GM21529 (cell line): Measurements from ENCODE around the gene MATK.
"Not testable (repeated sequence)": the region's sequence is repeated elsewhere in the genome, so short reads cannot be mapped to it uniquely, and the experiment has no call there.

ENCODE experiments used
- ATAC-seq: cut with Tn5 transposase; IDR thresholded peaks from one replicate; pipeline ENCODE4 v1.9.1; 2021; ENCODE audit not compliant: unreplicated experiment

The MATK gene

DNA sequence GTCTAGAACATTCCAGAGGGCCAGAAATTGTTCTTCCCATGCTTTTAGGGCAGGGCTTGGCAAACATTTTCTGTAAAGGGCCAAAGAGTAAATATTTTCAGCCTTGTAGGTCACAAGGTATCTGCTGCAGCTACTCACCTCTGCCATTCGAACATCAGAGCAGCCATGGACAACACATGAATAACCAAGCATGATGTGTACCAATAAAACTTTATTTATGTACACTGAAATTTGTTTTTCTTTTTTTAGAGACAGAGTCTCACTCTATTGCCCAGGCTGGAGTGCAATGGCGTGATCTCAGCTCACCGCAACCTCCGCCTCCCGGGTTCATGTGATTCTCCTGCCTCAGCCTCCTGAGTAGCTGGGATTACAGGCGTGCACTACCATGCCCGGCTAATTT, 28.5 kb downstream of the MATK start:
- ATAC-seq = not testable (repeated sequence)

DNA sequence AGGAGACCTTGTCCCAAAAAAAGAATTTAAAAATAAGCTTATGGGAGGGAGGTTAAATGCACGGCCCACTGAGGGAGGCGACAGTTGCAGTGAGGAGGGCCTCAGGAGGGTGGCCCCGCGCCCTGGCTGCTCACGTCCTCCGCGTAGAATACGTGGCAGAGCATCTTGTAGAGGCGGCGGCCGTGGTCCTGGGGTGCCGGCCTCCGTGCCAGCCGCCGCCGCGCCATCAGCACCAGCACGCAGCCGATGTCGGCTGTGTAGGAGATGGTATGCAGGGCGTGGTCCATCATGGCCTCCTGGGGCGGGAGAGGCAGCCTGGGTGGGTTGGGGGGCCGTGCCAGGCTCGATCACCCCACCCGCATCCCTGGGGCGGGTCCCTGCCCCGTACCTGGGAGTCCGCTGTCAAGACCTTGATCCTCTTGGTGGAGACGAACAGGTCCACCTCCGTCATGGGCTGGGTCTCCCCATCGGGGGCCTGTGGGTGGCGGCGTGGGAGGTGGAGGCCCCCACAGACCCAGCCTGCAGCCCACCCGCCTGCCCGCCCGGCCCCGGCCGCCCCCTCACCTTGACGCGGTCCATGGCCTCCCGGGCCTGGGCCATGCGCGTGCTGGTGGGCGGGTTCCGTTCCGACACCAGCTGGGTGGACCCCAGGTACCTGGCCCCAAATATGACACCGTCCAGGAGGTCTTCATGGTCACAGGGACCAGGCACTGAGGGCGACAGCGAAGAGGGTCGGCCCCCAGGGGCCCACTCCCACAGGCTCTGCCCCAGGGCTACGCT, 32.4 kb downstream of the MATK start:
- ATAC-seq = no peak

DNA sequence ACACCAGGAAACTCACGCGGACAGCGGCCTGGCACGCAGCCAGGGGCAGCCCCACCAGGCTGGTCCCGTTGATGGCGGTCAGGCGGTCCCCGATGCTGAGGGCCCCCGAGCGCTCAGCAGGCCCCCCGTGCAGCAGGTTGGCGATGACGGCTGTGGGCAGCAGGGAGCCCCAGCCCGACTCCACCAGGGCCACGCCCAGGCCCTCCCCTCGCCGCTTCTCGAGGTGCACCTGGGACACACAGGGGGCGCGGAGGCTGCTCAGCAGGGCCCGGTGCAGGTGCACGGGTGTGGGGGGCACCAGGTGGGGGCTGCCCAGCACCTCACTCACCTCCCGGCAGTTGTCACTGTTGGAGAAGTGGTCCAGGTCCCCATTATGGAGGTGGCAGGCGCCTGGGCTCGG, 33.7 kb downstream of the MATK start:
- no peak for ATAC-seq

DNA sequence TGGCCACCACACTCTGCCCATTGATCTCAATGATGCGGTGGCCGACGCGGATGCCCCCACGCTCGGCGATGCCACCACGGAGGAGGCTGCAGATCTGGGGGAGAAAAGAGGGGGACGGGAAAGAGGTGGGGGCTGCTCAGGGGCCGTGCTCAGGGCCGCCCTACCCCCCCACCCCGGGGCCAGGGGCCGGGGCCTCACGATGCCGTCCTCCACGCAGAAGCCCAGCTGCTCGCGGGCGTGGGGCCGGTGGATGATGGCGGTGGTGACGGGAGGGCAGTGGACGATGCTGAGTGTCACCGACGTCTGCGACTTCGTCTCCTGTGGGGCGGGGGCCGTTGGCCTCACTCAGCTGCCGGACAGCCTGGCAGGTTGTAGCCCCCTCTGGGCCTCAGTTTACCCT, 34.9 kb downstream of the MATK start:
- no peak for ATAC-seq

DNA sequence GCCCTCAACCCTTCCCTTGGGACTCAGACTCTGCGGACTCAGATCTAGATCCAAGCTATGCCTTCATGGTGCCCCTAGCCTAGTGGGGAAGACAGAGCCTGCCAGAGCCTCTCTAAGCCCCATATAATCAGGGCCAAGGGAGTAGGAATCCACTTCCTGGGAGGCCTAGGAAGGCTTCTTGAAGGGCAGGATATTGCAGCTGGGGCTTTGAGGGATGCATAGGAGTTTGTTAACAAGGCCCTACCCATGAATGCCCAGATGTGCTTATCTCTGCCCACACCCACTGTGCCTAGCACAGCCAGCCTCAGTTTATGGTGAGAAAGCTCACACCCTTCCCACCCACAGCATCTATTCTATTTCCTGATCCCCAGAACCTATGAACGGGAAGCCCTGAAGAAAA, 36.0 kb downstream of the MATK start:
- ATAC-seq = no peak

DNA sequence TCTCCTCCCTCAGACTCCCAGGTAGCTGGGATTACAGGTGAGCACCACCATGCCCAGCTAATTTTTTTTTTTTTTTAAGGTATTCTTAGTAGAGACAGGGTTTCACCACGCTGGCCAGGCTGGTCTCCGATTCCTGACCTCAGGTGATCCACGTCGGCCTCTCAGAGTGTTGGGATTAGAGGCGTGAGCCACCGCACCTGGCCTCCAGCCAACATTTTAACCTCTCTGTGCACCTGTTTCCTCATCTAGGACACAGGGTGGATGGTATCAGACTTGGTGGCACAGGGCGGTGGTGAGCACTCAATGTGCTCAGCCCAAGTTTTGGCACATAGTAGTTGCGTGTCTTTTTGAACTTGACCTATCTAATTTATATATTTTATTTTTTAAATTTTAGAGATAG, 37.2 kb downstream of the MATK start:
- ATAC-seq = no peak

DNA sequence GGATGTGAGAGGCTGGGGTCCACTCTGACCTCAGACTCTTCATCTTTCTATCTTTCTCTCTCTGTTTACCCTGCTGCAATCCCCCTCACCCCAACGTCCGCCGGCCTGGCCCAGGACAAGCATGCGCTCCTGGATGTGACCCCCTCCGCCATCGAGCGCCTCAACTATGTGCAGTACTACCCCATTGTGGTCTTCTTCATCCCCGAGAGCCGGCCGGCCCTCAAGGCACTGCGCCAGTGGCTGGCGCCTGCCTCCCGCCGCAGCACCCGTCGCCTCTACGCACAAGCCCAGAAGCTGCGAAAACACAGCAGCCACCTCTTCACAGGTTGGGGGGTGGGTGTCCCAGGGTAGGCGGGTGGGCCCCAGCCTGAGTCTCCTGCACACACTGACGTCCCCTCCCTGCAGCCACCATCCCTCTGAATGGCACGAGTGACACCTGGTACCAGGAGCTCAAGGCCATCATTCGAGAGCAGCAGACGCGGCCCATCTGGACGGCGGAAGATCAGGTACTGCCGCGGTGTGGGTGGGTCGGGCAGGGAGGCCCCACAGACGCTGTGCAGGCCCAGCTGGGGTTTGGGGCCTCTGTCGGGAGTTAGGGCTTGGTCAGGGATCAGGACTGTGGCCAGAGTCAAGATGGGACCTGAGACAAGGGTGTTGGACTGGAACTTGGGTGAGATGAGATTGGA, 39.7 kb downstream of the MATK start:
- ATAC-seq = no peak

DNA sequence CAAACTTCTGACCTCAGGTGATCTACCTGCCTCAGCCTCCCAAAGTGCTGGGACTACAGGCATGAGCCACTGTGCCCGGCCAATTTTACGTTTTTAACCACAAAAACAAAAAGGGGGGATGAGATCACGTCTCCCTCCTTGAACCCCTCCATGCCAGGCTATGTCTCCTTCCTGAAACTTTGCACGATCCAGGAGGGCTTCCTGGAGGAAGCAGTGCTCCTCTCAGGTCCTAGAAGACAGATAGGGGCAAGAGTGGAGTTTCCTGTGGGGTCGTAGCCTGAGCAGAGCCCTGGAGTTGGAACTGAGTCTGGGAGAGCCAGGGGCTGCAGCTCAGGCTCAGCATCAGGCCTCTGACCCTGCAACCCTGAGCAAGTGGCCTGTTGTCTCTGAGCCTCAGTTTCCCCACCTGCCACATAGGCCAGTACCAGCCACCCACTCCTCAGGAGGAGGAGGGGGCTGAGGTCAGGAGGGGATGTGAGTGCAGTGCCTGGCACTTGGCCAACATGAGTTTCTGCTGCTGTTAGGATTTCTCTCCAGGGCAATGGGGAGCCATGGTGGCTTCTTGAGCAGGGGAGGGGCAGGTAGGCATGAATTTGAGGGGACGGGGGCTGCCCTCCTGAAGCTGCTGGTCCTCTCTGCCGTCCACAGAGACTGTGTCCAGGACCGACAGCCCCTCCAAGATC, 40.7 kb downstream of the MATK start:
- ATAC-seq = no peak

DNA sequence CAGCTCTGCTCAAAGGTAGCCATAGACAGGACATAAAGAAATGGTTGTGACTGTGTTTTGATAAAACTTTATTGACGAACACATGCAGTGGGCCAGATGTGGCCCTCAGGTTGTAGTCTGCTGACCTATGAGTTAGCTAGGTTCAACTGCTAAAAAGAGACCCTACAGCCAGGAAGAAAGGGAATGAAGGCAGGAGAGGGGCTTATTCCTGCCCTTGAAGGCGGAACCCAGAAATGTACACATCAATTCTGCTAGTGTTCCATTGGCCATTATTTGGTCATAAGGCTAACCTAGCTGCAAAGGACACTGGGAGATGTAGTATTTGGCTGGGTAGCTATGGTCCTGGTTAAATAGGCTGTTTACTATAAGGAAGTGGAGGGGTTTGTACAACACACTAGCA, 42.7 kb downstream of the MATK start:
- ATAC-seq = no peak

DNA sequence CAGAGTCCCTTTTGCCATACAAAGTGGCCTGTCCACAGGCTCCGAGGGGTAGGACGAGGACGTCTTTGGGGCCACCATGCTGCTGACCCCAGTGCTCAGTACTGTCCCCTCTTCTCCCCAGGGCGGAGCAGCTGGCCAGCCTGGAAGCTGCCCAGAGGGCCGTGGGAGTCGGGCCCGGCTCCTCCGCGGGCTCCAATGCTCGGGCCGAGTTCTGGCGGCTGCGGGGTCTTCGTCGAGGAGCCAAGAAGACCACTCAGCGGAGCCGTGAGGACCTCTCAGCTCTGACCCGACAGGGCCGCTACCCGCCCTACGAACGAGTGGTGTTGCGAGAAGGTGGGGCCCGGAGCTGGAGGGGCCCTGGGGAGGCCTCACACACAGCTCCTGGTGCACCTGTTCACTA, 45.8 kb downstream of the MATK start:
- no peak for ATAC-seq

DNA sequence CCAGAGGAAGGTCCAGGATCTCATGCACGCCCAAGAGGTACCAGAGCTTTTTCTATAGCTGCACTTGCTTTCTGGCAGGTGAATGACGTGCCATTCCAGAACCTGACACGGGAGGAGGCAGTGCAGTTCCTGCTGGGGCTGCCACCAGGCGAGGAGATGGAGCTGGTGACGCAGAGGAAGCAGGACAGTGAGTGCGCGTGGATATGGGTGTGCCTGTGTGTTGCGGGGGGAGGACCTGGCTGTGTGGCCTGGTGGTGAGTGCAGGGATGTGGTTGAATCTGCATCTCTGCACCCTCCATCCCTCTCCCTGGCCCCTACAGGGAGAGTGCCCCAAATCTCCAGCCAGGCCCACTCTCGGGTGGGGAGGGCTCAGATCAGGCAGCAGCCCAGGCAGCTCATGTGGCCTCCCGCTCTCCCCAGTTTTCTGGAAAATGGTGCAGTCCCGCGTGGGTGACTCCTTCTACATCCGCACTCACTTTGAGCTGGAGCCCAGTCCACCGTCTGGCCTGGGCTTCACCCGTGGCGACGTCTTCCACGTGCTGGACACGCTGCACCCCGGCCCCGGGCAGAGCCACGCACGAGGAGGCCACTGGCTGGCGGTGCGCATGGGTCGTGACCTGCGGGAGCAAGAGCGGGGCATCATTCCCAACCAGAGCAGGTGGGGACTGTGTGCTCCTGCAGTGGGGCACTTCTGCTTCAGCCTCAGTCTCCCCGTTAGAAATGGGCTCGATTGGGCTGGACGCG, 47.5 kb downstream of the MATK start:
- ATAC-seq = no peak

DNA sequence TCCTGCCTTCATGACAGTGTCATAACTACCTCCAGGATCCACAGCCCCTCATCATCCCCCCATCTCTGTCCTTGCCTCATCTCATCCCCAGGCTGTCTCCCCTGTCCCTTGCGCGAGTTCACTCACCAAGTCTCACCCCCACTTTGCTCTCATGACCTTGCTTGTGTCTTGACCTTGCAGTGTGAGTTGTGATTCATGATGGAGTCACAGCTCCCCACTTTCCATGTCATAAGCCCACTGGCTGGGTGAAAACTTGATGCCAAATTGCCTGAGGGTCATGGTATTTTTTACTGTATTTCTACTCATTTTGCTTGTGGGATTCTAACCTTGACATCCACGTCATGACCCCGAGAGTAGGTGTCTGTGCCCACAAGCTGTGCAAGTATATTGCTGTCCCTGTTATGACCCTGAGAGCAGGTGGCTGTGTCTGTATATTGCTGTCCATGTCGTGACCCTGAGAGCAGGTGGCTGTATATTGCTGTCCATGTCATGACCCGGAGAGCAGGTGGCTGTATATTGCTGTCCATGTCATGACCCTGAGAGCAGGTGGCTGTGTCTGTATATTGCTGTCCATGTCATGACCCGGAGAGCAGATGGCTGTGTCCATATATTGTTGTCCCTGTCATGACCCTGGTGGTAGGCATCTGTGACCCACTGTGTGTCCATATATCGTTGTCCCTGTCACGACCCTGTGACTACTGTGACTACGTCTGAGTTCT, 48.5 kb downstream of the MATK start:
- ATAC-seq = no peak

DNA sequence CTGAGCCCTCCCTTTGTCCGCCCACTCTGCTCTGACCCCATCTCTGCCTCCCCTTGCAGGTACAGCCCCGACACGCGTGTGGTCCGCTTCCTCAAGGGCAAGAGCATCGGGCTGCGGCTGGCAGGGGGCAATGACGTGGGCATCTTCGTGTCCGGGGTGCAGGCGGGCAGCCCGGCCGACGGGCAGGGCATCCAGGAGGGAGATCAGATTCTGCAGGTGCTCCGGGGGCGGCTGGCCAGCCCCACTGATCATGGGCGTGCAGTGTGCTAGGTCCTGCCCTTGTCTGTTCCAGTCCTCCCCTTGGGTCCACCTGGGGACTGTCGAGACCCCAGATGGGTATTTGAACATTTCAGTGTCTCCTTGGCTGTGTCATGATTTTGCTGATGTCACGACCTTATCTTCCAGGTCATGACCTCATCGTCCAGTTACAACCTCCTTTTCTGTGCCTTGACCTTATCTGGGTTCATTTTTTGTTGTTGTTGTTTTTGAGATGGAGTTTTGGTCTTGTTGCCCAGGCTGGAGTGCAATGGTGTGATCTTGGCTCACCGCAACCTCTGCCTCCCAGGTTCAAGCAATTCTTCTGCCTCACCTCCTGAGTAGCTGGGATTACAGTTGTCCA, 50.0 kb downstream of the MATK start:
- ATAC-seq = no peak

DNA sequence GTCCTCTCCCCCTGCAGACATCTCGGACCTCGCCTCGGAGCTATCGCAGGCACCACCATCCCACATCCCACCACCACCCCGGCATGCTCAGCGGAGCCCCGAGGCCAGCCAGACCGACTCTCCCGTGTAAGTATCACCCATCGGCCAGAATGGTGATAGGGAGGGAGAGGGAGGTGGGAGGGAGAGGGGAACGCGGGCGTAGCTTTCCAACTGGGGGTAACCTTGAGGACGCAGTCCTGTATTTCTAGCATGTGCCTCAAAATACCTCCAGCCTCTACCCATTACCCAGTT, 51.9 kb downstream of the MATK start:
- ATAC-seq = no peak

DNA sequence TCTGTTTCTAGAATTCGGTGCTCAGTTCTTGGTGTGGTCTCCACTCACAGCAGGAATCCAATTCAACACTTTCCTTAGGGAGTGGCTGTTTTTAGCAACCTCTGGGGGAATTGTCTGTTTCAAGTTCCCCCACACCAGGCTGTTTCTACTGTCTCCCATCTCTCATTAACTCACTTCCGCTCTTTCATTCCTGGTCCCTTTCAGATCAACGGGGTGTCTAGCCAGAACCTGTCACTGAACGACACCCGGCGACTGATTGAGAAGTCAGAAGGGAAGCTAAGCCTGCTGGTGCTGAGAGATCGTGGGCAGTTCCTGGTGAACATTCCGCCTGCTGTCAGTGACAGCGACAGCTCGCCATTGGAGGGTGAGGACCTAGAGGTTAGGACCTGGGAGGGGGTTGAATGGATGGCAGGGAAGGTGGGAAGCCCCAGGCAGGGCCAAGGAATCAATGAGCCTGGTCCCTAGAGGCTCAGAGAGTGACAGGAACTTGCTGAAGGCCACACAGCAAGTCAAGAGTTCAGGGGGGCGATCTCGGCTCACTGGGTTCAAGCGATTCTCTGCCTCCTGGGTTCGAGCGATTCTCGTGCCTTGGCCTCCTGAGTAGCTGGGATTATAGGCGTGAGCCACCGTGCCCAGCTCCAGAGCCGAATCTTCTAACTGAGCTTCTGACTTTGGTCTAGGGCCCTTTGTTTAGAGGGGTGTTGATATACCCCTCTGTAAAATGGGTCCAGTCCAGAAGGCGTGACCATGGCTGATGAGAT, 52.5 kb downstream of the MATK start:
- ATAC-seq = no peak

DNA sequence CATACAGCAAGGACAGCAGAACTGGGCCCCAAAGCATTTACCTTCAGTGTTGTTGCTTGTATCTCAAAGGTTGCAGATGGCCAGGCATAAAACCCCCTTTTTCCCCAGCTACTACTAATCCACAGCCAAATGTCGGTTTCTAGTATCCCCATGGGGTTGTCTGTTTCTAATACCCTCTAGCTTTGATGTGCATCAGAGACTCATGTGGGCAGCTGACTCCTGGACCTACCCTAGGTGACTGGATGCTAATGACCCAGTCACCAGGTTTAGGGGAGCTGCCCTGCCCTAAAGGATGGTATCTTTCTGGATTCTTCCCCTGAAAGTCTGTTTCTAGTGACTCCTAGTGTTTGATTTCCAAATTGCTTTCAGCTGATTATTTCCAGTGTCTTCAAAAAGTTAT, 54.1 kb downstream of the MATK start:
- no peak for ATAC-seq

DNA sequence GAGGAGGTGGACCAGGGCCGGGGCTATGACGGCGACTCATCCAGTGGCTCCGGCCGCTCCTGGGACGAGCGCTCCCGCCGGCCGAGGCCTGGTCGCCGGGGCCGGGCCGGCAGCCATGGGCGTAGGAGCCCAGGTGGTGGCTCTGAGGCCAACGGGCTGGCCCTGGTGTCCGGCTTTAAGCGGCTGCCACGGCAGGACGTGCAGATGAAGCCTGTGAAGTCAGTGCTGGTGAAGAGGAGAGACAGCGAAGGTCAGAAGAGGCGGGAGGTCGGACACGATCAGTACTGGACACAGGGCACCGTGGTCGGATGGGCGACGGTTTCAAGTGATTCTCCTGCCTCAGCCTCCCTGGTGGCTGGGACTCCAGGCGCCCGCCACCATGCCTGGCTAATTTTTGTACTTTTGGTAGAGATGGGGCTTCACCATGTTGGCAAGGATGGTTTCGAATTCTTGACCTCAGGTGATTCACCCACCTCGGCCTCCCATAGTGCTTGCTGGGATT, 55.7 kb downstream of the MATK start:
- no peak for ATAC-seq
